DMS153 treated with DMSO at 0.1 percent for 48 hours (cell line): ENCODE measurements around the gene UNC80.

Experiments
- DNase-seq: peaks from one replicate; lab custom pipeline; 2025; ENCODE audit not compliant: unreplicated experiment; lab: John Stamatoyannopoulos, UW

UNC80 gene

GRCh38 chr2:209808521-209808920 is 36.9 kb downstream of the UNC80 start:
- no peak for DNase-seq

DNA sequence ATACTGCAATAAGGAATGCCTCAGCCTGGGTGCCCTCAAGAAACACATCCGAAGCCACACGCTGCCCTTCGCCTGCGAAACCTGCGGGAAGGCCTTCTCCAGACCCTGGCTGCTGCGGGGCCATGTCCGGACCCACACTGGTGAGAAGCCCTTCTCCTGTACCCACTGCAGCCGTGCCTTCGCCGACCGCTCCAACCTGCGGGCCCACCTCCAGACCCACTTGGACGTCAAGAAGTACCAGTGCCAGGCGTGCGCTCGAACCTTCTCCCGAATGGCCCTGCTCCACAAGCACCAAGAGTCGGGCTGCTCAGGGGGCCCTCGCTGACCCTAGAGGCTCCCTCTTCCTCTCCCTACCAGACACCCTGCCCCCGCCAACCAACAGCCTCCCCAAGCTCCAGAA is 37.6 kb downstream of the UNC80 start:
- DNase-seq, result no peak

GRCh38 chr2:209817844-209818271 is 46.2 kb downstream of the UNC80 start:
- DNase-seq, result no peak

DNA sequence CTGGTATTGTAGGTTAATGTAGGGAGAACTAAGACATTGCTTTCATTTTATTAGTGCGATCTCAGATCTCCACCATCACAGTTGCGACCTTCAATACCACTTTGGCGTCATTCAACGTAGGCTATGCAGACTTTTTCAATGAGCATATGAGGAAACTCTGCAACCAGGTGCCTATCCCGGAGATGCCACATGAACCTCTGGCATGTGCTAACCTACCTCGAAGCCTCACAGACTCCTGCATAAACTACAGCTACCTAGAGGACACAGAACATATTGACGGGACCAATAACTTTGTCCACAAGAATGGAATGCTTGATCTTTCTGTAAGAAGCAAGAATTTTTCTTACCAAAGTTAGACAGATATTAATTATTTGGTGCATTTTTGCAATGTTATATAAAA is 47.3 kb downstream of the UNC80 start:
- DNase-seq, result no peak

- DNase-seq, result no peak
Measured at GRCh38 chr2:209821806-209822205, 50.2 kb downstream of the UNC80 start.

GRCh38 chr2:209823484-209823883 is 51.9 kb downstream of the UNC80 start:
- no peak for DNase-seq

GRCh38 chr2:209824391-209824790 is 52.8 kb downstream of the UNC80 start:
- DNase-seq, result no peak

DNA sequence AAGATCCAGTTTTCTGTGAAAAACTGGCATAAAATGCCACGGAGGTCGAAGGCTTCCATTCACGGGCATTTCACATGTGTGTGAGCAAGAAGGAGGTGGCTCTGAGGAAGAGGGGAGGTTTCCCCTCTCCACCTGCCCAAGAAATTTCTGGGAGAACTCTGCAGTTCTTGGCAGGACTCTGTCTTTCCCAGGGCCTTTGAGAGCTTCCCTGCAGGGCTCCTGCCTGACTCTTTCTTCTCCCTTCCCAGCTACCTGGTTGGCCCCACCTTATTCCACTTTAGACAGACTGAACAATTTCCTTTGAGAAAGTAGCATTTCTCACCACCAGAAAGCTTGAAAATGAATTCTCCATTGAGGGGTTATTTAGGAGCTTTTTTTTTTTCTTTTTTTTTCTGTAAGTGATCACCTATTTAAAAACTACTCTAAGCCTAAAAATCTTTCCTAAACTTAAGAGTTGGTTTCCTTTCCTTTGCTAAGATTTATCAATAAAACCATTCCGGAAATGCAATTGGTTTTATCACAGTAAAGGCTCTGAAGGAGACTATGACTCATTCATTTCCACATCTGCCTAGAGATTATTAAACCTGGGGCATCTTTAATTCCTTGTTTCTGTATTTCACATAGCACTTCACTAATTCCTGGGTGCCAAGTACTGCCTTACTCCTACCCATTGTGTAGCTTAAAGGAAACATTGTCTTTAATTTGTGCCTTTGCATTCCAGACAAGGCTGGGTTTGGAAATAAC is 59.3 kb downstream of the UNC80 start:
- DNase-seq, result no peak

DNA sequence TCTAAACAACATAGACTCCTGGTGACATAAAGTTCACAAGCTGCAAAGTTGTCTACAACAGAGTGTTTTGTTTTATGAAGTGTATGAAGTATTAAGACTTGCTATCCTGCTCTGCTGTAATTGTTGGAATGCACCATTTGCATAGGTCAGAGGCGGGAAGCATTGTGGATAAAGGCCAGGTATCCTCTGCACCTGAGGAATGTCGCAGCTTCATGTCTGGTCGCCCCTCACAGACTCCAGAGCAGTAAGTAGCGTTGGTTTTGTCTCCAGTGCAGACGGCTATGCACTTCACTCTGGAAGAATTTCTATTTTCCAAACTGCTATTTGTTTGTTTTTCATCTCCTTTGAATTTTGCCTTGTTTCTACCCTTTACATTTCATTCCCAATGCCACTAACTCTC is 63.1 kb downstream of the UNC80 start:
- no peak for DNase-seq

GRCh38 chr2:209840434-209840833 is 68.8 kb downstream of the UNC80 start:
- DNase-seq, result no peak

- DNase-seq, result no peak
Measured at GRCh38 chr2:209845666-209846065, 74.0 kb downstream of the UNC80 start.

DNA sequence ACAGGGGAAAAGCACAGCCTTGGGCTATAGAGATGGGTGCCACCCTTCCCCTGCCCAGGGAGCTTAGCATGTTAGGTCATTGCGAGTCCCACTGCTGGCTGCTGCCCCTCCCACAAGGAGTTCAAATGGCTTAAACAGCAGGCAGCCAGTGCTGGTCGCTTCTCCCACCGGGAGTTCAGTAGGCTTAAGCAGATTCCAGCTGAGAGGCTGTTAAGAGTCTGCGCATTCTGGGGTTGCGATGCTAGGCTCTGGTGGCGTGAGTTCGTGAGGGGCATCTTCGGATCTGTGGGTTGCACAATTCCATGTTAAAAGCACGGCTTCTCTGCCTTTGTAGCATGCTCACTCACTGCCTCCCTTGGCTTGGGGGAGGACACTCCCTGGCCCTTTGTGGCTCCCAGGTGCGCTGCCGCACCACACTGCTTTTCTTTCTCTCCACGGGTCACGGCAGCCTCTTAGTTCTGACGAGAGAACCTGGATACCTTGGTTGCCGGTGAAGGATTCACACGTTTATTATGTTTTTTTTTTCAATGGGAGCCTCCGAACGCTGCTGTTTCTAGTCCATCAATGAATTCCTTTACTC is 93.2 kb downstream of the UNC80 start:
- DNase-seq, result no peak

- no peak for DNase-seq
Measured at GRCh38 chr2:209868271-209868994, 96.8 kb downstream of the UNC80 start.

- no peak for DNase-seq
Measured at GRCh38 chr2:209870067-209870466, 98.4 kb downstream of the UNC80 start.

GRCh38 chr2:209872675-209873074 is 101.0 kb downstream of the UNC80 start:
- peak; percentile 42 for DNase-seq

- no peak for DNase-seq
Measured at GRCh38 chr2:209875270-209875669, 103.6 kb downstream of the UNC80 start.

DNA sequence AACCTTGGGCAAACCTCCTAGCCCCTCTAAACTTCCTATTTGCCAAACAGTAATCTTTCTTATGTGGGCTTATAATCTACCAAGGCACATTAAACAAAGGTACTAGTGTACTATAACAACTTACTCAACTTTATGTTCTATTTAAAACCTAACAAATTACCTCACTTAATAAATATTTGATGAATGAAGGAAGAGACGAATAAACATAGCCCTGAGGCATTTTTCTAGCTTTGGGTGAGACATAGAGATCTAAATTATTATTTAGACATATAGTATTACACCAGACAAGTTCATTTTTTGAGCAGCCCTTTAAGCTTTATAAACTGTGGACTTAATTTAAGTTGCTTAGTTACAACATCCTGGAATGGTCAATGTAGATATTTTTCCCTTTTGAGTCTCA is 104.6 kb downstream of the UNC80 start:
- no peak for DNase-seq

- DNase-seq, result no peak
Measured at GRCh38 chr2:209878701-209879100, 107.1 kb downstream of the UNC80 start.

DNA sequence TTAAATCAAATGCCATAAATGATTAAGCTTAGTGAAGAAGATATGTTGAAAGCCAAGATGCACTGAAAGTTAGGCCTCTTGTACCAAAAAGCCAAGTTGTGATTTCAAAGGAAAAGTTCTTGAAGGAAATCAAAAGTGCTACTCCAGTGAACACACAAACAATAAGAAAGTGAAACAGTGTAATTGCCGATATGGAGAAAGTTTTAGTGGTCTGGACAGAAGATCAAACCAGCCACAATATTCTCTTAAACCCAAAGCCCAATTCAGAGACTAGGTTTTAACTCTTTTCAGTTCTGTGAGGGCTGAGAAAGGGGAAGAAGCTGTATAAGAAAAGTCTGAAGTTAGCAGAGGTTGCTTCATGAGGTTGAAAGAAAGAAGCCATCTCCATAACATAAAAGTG is 129.0 kb downstream of the UNC80 start:
- no peak for DNase-seq

DNA sequence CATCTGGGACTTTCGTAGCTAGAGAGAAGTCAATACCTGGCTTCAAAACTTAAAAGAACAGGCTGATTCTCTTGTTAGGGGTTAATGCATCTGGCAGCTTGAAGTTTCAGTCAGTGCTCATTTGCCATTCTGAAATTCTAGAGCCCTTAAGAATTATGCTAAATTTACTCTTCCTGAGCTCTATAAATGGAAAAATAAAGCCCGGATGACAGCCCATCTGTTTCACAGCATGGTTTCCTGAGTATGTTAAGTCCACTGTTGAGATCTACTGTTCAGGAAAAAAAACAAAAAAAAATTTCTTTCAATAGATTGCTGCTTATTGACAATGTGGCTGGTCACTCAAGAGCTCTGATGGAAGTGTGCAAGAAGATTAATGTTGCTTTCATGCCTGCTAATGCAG is 129.5 kb downstream of the UNC80 start:
- no peak for DNase-seq

- no peak for DNase-seq
Measured at GRCh38 chr2:209905691-209906090, 134.1 kb downstream of the UNC80 start.

DNA sequence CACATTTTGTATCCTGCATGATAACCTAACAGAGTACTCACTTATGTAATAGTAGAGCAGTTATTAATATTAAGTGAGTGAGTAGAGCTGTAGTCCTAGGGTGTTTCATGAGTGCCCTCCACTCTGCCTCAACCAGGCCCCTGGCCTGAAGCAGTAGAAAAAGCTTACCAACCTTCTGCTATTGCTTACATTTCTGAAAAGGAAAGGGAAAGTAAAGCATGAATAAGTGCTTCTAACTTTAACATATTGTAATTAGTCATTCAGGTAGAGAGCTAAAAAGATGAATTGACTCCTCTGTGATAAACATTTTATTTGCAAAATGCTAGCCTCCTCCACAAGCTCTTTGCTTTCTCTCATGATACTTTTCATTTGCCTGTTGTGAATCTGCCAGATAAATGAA is 136.1 kb downstream of the UNC80 start:
- DNase-seq, result no peak
